Measurements from ENCODE around the gene ABHD5.

- TF ChIP-seq POLR2A (IDR thresholded peaks at IDR 0.05) = no peak
- TF ChIP-seq, protein P1, sequence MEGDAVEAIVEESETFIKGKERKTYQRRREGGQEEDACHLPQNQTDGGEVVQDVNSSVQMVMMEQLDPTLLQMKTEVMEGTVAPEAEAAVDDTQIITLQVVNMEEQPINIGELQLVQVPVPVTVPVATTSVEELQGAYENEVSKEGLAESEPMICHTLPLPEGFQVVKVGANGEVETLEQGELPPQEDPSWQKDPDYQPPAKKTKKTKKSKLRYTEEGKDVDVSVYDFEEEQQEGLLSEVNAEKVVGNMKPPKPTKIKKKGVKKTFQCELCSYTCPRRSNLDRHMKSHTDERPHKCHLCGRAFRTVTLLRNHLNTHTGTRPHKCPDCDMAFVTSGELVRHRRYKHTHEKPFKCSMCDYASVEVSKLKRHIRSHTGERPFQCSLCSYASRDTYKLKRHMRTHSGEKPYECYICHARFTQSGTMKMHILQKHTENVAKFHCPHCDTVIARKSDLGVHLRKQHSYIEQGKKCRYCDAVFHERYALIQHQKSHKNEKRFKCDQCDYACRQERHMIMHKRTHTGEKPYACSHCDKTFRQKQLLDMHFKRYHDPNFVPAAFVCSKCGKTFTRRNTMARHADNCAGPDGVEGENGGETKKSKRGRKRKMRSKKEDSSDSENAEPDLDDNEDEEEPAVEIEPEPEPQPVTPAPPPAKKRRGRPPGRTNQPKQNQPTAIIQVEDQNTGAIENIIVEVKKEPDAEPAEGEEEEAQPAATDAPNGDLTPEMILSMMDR (IDR thresholded peaks at IDR 0.05) = no peak
Observed at GRCh38 chr3:43776101-43776500, 85.4 kb downstream of the ABHD5 start.
